Activated CD4-positive, alpha-beta T cell treated with anti-CD3 and anti-CD28 coated beads, Interleukin-2, amount 50 U/mL, for 1 hour (primary cell): Measurements from ENCODE around the gene GIMAP7.
"Not testable (repeated sequence)": the region's sequence is repeated elsewhere in the genome, so short reads cannot be mapped to it uniquely, and the experiment has no call there.

ENCODE experiments used
- DNase-seq: peaks from one replicate; pipeline ENCODE4 v3.0.0-alpha.2; 2020

GIMAP7 gene

DNA sequence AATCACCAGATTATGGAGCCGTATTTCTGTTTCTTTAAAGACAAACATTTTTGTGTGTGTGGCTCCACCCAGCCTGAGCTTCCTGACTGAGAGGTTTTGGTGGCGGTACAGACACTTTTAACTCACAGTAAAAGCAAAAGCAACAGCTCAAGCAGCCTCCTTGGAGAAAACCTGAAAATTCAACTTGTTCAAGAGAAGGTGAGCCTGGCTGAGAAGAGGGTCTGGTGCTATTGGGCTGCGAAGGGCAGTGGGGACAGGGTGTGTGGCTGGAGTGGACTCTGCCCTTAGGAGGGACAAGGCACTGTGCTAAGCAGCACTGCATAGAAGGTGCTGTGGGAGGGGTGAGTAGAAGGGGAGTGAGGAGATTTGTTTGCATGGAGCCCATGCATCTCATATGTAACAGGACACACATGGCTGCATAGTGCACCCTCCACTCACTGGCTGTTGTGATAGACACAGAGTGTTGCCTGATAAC lies at the start of gene GIMAP7:
TSS of gene GIMAP7 (plus strand) at position 125 of the 475 bp plus-strand sequence. CDS start 5,103 bp downstream, outside the sequence.
- DNase-seq, result peak; percentile 60

GRCh38 chr7:150464962-150465361 lies 49.7 kb upstream of the GIMAP7 start:
- no peak for DNase-seq

- DNase-seq, result no peak
Observed at GRCh38 chr7:150465414-150465813, 49.3 kb upstream of the GIMAP7 start.

GRCh38 chr7:150466477-150466876 lies 48.2 kb upstream of the GIMAP7 start:
- no peak for DNase-seq

DNA sequence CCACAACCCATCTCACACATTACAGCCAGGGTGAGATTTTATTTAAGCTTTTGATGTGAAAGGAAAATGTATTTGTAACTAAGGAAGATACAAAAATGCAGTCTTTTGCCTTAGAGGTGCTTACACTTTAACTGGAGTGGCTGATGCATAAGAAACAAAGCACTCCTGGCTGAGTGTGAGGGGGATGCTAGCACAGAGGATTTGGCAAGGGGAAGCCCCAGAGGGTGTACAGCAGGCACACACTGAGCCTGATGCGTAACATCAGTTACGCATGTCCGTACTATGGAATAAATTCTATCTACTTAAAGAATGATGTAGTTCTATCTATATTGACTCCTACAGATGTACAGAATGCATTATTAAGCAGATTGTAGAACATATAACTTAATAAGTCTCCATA lies 46.4 kb upstream of the GIMAP7 start:
- DNase-seq, result no peak

DNA sequence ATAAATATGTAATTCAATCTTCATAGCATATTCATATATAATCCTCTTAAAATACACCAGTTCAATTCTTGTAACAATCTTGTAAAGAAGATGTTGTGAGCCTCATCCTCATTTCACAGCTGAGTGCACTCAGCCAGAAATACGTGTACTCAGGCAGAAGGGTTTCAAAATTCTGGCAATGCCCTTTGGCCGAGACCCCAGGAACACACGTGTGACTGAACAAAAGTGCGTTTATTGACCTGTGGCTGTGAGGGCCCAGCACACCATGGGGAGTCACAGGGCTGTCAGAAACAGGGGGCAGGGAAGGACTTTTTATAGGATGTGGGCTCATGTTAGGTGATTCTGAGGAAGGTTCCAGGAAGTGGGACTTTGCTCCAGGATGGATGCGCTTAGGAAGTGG lies 42.8 kb upstream of the GIMAP7 start:
- DNase-seq, result no peak

DNA sequence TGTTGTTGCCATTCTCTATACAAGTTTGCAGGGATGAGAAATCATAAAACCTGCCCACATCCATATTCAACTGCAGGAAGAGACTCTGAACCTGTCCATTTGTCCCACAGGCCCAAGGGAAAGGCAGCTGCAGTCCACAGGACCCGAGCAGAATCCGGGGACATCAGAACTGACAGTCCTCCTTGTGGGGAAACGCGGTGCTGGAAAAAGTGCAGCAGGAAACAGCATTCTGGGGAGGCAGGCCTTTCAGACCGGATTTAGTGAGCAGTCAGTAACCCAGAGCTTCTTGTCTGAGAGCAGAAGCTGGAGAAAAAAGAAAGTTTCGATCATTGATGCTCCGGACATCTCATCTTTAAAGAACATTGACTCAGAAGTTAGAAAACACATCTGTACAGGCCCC lies 40.8 kb upstream of the GIMAP7 start:
- no peak for DNase-seq

- DNase-seq, result no peak
Observed at GRCh38 chr7:150476285-150476684, 38.4 kb upstream of the GIMAP7 start.

GRCh38 chr7:150476819-150477631 lies 37.6 kb upstream of the GIMAP7 start:
- DNase-seq, result no peak

- DNase-seq, result peak; percentile 39
Observed at GRCh38 chr7:150479023-150479716, 35.5 kb upstream of the GIMAP7 start.

DNA sequence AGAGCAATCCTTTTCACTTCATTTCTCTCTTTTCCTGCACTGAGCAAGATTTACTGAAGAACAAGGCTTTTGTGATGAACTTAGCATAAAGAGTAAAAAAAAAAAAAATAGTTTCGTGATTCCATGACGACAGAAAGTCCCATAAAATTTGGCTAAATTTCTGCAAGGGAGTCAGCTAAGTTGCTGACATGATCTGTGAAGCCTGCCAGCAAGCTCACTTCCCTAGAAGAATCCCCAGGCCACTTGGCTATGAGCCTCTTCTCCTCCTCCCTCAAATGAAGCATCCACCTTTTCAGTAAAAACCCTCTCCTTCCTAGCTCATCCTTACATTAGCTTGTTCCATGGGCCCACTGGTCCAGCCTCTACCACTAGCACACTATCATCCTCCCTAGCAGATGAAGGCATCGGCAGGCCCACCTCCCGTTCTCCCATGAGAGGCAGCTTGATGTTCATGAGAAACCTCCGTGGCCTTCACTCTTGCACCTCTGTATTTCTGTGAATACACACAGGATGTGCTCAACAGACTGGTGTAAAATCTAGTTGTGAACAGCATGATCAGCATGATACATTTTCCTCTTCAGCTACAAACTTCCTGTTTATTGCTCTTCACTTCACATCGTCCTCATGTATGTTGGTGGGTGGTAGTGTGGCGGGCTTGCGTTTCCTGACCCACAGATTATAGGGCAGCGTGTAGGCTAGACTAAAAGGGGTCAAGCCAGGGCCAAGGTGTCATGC lies 33.3 kb upstream of the GIMAP7 start:
- DNase-seq, result peak; percentile 53

DNA sequence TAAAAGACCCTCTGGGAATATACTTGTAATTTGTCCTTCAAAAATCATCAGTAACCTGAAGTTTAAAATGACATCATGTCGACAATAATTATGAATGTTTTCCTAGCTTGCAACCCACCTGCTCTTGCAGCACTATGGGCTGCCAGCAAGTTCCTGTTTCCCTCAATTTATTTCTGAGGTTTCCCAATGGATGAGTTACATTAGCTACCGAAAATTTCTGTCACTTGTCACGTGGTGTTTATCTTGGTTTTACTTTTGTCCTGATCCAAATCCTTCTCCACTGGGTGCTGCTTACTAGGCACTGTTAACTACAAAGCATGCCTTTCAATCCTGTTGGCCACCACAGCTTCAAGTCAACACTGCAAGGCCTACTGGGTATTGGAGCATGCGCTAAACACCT lies 32.8 kb upstream of the GIMAP7 start:
- DNase-seq, result no peak

DNA sequence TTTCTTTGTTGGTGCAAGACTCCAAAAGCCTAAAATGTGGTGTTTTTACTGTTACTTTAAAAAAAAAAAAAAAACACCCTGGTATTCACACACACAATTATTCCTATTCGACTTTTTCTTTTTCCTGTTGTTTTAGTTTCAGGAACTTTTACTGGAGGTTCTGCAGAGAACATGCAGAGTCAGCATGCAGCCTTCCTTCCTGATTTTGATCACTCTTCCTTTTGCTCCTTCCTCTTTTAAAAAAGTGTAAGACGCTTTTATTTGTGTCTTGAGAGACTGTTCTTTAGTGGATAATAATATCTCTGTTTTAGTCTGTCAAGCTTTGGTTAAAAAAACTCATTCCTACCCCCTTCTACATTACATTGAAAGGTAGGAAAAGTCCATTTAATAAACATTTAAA lies 31.2 kb upstream of the GIMAP7 start:
- not testable (repeated sequence) for DNase-seq

GRCh38 chr7:150484071-150484470 lies 30.6 kb upstream of the GIMAP7 start:
- DNase-seq, result not testable (repeated sequence)

DNA sequence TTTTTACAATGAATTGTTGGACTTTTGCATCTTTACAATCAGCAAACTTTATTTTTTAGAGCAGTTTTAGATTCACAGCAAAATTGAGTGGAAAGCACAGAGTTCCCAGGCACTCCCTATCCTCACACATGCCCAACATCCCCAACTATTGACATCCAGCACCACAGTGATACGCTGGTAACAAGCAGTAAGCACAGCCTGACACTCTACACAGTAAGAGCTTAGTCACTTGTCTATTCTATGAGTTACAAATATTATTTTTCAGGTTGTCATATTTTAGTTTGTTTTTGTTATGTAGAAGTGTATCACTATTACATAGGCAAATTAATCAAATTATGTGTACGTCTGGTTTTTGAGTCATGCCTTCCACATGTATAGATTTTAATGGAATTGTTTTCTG lies 27.0 kb upstream of the GIMAP7 start:
- no peak for DNase-seq

- no peak for DNase-seq
Observed at GRCh38 chr7:150489782-150490181, 24.9 kb upstream of the GIMAP7 start.

- not testable (repeated sequence) for DNase-seq
Observed at GRCh38 chr7:150493442-150493841, 21.2 kb upstream of the GIMAP7 start.

- DNase-seq, result no peak
Observed at GRCh38 chr7:150502519-150502918, 12.2 kb upstream of the GIMAP7 start.

- no peak for DNase-seq
Observed at GRCh38 chr7:150503155-150503554, 11.5 kb upstream of the GIMAP7 start.

- DNase-seq, result no peak
Observed at GRCh38 chr7:150503581-150503980, 11.1 kb upstream of the GIMAP7 start.

DNA sequence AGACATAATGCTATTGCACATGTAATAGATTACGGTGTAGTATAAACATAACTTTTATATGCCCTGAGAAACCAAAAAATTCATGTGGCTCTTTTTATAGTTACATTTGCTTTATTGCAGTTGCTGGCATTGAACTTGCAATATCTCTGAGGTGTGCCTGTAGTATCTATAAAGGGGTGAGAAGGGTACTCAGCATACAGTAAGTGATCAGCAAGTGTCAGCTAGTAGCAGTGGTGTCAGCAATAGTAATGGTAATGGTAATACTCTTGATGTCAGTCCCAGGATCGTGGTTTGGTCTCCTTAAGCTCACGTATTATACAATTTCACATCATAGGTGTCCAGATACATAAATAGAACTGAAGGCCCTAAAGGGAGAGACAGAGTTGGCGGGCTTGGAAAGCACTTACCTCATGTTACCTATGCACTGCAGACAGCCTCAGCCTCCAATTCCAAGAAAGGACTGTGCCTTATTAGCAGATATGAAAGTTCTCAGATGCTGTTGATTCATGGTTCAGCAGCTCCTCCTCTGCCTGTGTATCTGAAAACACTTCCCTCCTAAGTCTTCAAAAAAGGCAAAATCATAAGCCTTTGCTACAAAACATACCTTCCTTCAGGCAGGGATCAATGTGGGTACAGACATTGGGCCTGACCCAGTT lies 6.6 kb upstream of the GIMAP7 start:
- DNase-seq, result no peak

- DNase-seq, result no peak
Observed at GRCh38 chr7:150511048-150511447, 3.6 kb upstream of the GIMAP7 start.

- no peak for DNase-seq
Observed at GRCh38 chr7:150513758-150514157, 914 bp upstream of the GIMAP7 start.
